Measurements from ENCODE around the gene RBM26. TPM values are rescaled to one million over a fixed set of nuclear protein-coding genes. Genes with fewer than 3 reads are reported as not detected.

The RBM26 gene
- total RNA-seq, 1 experiment from 2014 or later: 32.2 TPM

DNA sequence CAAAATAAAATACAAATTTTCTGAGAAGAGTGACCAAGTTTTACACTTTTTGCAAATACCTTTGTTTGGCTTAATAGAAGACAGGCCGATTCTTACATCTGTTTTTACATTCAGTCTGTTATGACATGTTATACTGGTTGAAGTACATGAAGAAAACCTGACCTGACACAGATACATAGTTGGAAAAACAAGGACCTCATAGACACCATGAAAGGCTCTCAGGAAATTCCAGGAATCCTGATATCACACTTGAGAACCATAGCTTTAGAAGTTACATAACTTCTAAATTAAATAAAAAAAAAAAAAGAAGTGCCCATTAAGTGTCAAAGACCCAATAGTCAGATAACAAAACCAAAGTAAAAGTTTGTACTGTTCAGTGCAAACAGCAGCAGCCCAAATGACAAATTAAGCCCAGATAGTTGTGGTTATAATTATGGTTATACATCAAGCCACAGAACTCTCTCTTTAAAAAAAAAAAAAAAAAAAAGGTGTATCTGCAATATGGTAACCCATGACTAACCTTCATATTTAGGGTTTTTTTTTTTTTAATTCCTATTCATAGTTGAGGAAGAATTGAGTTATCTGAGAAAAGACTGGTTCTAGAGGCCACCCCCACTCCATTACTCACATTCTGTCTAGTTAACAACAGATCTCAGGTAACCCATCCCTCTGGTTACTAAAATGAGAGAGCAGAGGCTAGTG, 19.8 kb downstream of the RBM26 start:
- Histone ChIP-seq H3K9me3 (ENCODE audit: control insufficient read depth, insufficient read depth, low read depth, low read length) (no peaks in the 10 kb centered on the region), H3K4me1 (ENCODE audit: control insufficient read depth, insufficient read depth, low read length) (peaks cover 13% of the 10 kb centered on the region), H3K36me3 (ENCODE audit: control insufficient read depth, insufficient read depth, low read length) (no peaks in the 10 kb centered on the region), H3K27ac (ENCODE audit: low read length) (no peak overlapping the region), H3K27me3 (ENCODE audit: control insufficient read depth, insufficient read depth, low read length) (no peaks in the 10 kb centered on the region), H3K4me3 (ENCODE audit: low read depth in 2 of 2, low read length in 2 of 2) (no peak overlapping the region)
- intact Hi-C loops (cut with micrococcal nuclease; ENCODE audit: unreplicated experiment): no loop called here
- in situ Hi-C loops (cut with HindIII; ENCODE audit: low pct_unique_long_range_greater_than_20kb, low sequenced_read_pairs): no loop called here
- POLR2A ChIA-PET: no interaction called here
- CTCF ChIA-PET: no interaction called here
- BruUV-seq (replicated peaks): no TSS peak
- no peak for DNase-seq (ENCODE audit: low read depth, low spot score)
- TF ChIP-seq SIN3A (IDR thresholded peaks at IDR 0.05; ENCODE audit: borderline replicate concordance, insufficient read depth, low read depth, low read length) (no peak), TCF7L2 (IDR thresholded peaks at IDR 0.05; ENCODE audit: low read depth, low read length) (no peak), POLR2AphosphoS5 (IDR thresholded peaks at IDR 0.05; ENCODE audit: low read depth, low read length) (no peak)
- TF ChIP-seq, protein P1, sequence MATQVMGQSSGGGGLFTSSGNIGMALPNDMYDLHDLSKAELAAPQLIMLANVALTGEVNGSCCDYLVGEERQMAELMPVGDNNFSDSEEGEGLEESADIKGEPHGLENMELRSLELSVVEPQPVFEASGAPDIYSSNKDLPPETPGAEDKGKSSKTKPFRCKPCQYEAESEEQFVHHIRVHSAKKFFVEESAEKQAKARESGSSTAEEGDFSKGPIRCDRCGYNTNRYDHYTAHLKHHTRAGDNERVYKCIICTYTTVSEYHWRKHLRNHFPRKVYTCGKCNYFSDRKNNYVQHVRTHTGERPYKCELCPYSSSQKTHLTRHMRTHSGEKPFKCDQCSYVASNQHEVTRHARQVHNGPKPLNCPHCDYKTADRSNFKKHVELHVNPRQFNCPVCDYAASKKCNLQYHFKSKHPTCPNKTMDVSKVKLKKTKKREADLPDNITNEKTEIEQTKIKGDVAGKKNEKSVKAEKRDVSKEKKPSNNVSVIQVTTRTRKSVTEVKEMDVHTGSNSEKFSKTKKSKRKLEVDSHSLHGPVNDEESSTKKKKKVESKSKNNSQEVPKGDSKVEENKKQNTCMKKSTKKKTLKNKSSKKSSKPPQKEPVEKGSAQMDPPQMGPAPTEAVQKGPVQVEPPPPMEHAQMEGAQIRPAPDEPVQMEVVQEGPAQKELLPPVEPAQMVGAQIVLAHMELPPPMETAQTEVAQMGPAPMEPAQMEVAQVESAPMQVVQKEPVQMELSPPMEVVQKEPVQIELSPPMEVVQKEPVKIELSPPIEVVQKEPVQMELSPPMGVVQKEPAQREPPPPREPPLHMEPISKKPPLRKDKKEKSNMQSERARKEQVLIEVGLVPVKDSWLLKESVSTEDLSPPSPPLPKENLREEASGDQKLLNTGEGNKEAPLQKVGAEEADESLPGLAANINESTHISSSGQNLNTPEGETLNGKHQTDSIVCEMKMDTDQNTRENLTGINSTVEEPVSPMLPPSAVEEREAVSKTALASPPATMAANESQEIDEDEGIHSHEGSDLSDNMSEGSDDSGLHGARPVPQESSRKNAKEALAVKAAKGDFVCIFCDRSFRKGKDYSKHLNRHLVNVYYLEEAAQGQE (IDR thresholded peaks at IDR 0.05; ENCODE audit: insufficient read depth in 1 of 2, low read depth in 2 of 2, low read length in 1 of 2): no peak
- TF ChIP-seq, protein P2, sequence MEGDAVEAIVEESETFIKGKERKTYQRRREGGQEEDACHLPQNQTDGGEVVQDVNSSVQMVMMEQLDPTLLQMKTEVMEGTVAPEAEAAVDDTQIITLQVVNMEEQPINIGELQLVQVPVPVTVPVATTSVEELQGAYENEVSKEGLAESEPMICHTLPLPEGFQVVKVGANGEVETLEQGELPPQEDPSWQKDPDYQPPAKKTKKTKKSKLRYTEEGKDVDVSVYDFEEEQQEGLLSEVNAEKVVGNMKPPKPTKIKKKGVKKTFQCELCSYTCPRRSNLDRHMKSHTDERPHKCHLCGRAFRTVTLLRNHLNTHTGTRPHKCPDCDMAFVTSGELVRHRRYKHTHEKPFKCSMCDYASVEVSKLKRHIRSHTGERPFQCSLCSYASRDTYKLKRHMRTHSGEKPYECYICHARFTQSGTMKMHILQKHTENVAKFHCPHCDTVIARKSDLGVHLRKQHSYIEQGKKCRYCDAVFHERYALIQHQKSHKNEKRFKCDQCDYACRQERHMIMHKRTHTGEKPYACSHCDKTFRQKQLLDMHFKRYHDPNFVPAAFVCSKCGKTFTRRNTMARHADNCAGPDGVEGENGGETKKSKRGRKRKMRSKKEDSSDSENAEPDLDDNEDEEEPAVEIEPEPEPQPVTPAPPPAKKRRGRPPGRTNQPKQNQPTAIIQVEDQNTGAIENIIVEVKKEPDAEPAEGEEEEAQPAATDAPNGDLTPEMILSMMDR (IDR thresholded peaks at IDR 0.05): no peak
- no peak for ATAC-seq

DNA sequence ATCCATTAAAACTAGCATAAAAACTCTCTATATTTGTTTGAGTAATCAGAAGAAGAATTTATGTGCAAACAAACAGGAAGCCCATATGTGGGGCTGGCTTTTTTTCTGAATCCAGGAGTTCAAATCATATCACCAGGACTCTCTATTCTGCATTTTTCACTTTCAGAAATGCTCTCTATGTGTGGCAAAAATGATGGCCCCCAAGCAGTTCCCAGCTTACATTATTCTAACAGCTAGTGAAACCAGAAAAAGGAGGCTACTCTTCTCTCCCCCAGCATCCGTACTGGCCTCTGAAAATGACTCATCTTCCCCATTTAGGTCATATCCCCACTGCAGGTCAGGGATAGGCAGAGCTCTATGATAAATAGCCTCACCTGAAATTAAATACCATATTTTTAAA, 20.4 kb downstream of the RBM26 start:
- no peak for ATAC-seq
- DNase-seq (ENCODE audit: low read depth, low spot score): no peak
- Histone ChIP-seq H3K4me1 (ENCODE audit: control insufficient read depth, insufficient read depth, low read length) (peaks cover 13% of the 10 kb centered on the region), H3K4me3 (ENCODE audit: low read depth in 2 of 2, low read length in 2 of 2) (no peak overlapping the region), H3K27ac (ENCODE audit: low read length) (no peak overlapping the region), H3K36me3 (ENCODE audit: control insufficient read depth, insufficient read depth, low read length) (no peaks in the 10 kb centered on the region), H3K27me3 (ENCODE audit: control insufficient read depth, insufficient read depth, low read length) (no peaks in the 10 kb centered on the region), H3K9me3 (ENCODE audit: control insufficient read depth, insufficient read depth, low read depth, low read length) (no peaks in the 10 kb centered on the region)
- TF ChIP-seq, protein P2 (IDR thresholded peaks at IDR 0.05): no peak
- TF ChIP-seq, protein P1 (IDR thresholded peaks at IDR 0.05; ENCODE audit: insufficient read depth in 1 of 2, low read depth in 2 of 2, low read length in 1 of 2): no peak
- TF ChIP-seq POLR2AphosphoS5 (IDR thresholded peaks at IDR 0.05; ENCODE audit: low read depth, low read length) (no peak), TCF7L2 (IDR thresholded peaks at IDR 0.05; ENCODE audit: low read depth, low read length) (no peak), SIN3A (IDR thresholded peaks at IDR 0.05; ENCODE audit: borderline replicate concordance, insufficient read depth, low read depth, low read length) (no peak)
- ChIA-PET POLR2A (no interaction called here), CTCF (no interaction called here)
- intact Hi-C loops (cut with micrococcal nuclease; ENCODE audit: unreplicated experiment) (no loop called here), in situ Hi-C loops (cut with HindIII; ENCODE audit: low pct_unique_long_range_greater_than_20kb, low sequenced_read_pairs) (no loop called here)
- no TSS peak for BruUV-seq (replicated peaks)

Data from Panc1 (cell line).